BLaER1 treated with 17β-estradiol and CSF1 and Interleukin-3, amounts not matched to agents 10 nM and 100 nM (cell line): ENCODE measurements around the gene BRCA1.
A peak's percentile ranks its signal among the peaks of the same experiment; 100 is the strongest.

Source experiments
- H3K27ac ChIP-seq, 11 experiments: shearing (Covaris generic); formaldehyde crosslinking; 2 replicates each; pipeline ENCODE4 v1.8.1; 2022
- H3K27me3 ChIP-seq, 11 experiments: shearing (Covaris generic); formaldehyde crosslinking; 2 replicates each; pipeline ENCODE4 v1.8.1; 2022
- H3K36me3 ChIP-seq, 11 experiments: shearing (Covaris generic); formaldehyde crosslinking; 2 replicates each; pipeline ENCODE4 v1.8.1; 2022
- H3K4me1 ChIP-seq, 10 experiments: shearing (Covaris generic); formaldehyde crosslinking; 2 replicates each; pipeline ENCODE4 v1.8.1; 2022
- H3K4me2 ChIP-seq, 11 experiments: shearing (Covaris generic); formaldehyde crosslinking; 2 replicates each; pipeline ENCODE4 v1.8.1; 2022
- H3K4me3 ChIP-seq, 10 experiments: shearing (Covaris generic); formaldehyde crosslinking; 2 replicates each; pipeline ENCODE4 v1.8.1; 2022
- H3K9ac ChIP-seq, 11 experiments: shearing (Covaris generic); formaldehyde crosslinking; 2 replicates each; pipeline ENCODE4 v1.8.1; 2022
- H3K9me3 ChIP-seq, 11 experiments: shearing (Covaris generic); formaldehyde crosslinking; replicated peaks in 1 of 11; 2 replicates each; pipeline ENCODE4 v1.8.1; 2022
- H4K20me1 ChIP-seq, 11 experiments: shearing (Covaris generic); formaldehyde crosslinking; 2 replicates each; pipeline ENCODE4 v1.8.1; 2022
- Cebpa-rat ChIP-seq, 11 experiments: shearing (Covaris generic); IDR thresholded peaks; 2 replicates each; pipeline ENCODE4 v1.8.1; 2022

BRCA1 gene

GRCh38 chr17:43021741-43022512 is 103.2 kb downstream of the BRCA1 start, which contains the start of gene VAT1:
Gene VAT1, minus strand, starts transcription at chr17:43022385. Its CDS starts 63 bp downstream, at chr17:43022322.
- Histone ChIP-seq H3K9ac (peak within 1 kb of the TSS; percentile 77 to 91 (median 84)), H3K4me1 (peaks cover 44 to 79% (median 65%) of the 10 kb centered on the region in 10 experiments), H3K27ac (peak within 1 kb of the TSS; percentile 65 to 86 (median 72)), H3K9me3 (no peaks in the 10 kb centered on the region), H3K36me3 (peaks cover 0 to 35% (median 8%) of the 10 kb centered on the region in 11 experiments; a peak in 12 of 22 replicates), H3K4me2 (peak within 1 kb of the TSS; percentile 92 to 100 (median 99)), H3K4me3 (peak within 1 kb of the TSS; percentile 78 to 100 (median 92)), H3K27me3 (peaks cover 0 to 20% (median 5%) of the 10 kb centered on the region in 11 experiments; a peak in 9 of 22 replicates), H4K20me1 (peaks cover 0 to 36% (median 4%) of the 10 kb centered on the region in 11 experiments; a peak in 9 of 22 replicates)
- TF ChIP-seq Cebpa-rat (IDR thresholded peaks at IDR 0.05) = no peak

GRCh38 chr17:43020789-43021740 is 104.1 kb downstream of the BRCA1 start:
- Histone ChIP-seq H3K4me2 (peak overlapping the region; percentile 92 to 100 (median 99)), H3K27ac (peak overlapping the region; percentile 65 to 86 (median 72)), H3K4me3 (peak overlapping the region; percentile 78 to 100 (median 92)), H3K9me3 (no peaks in the 10 kb centered on the region), H3K36me3 (peaks cover 5 to 43% (median 16%) of the 10 kb centered on the region in 11 experiments; a peak in 18 of 22 replicates), H3K27me3 (peaks cover 0 to 14% (median 4%) of the 10 kb centered on the region in 11 experiments; a peak in 9 of 22 replicates), H3K4me1 (peaks cover 51 to 70% (median 62%) of the 10 kb centered on the region in 10 experiments), H3K9ac (peak overlapping the region; percentile 77 to 91 (median 84)), H4K20me1 (peaks cover 0 to 45% (median 4%) of the 10 kb centered on the region in 11 experiments; a peak in 9 of 22 replicates)
- TF ChIP-seq Cebpa-rat (IDR thresholded peaks at IDR 0.05) = no peak

DNA sequence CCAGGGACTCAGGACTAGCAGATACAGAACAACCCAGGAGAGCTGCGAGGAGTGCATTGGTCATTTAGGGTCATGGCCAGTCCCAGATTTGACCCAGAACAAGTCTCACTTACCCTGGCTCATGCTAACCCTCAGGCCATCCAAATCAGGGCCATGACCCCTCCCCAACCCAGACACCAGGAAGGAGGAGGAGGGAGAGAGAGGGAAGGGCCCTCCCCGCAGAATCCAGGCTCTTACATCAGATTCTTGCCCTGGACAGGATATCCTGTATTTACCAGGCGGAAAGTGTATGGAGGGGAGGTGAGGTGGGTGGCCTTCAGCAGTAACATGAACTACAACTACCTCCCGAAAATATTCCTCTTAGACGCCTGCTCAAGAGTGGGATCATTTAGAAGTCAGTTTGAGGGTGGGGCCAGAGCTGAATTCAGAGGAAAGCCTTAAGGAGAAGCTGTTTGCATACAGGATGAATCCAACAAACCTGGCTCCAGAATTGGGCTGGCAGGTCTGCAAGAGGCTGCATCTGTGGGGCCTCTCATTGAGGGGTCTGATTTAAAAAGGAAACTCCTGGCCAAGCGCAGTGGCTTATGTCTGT is 105.0 kb downstream of the BRCA1 start:
- Histone ChIP-seq H3K27me3 (peaks cover 0 to 5% (median 0%) of the 10 kb centered on the region in 11 experiments; a peak in 7 of 22 replicates), H3K36me3 (peaks cover 12 to 53% (median 25%) of the 10 kb centered on the region in 11 experiments; a peak in 18 of 22 replicates), H3K27ac (peak overlapping the region; percentile 39 to 83 (median 66); a peak in 21 of 22 replicates), H3K4me3 (peak overlapping the region in 8 of 10 experiments; percentile 8 to 100 (median 92); a peak in 13 of 20 replicates), H3K4me1 (peaks cover 42 to 70% (median 64%) of the 10 kb centered on the region in 10 experiments), H3K4me2 (peak overlapping the region; percentile 92 to 100 (median 99)), H3K9ac (peak overlapping the region; percentile 23 to 91 (median 82); a peak in 21 of 22 replicates), H4K20me1 (peaks cover 0 to 54% (median 4%) of the 10 kb centered on the region in 11 experiments; a peak in 8 of 22 replicates), H3K9me3 (no peaks in the 10 kb centered on the region)
- TF ChIP-seq Cebpa-rat (IDR thresholded peaks at IDR 0.05) = no peak

DNA sequence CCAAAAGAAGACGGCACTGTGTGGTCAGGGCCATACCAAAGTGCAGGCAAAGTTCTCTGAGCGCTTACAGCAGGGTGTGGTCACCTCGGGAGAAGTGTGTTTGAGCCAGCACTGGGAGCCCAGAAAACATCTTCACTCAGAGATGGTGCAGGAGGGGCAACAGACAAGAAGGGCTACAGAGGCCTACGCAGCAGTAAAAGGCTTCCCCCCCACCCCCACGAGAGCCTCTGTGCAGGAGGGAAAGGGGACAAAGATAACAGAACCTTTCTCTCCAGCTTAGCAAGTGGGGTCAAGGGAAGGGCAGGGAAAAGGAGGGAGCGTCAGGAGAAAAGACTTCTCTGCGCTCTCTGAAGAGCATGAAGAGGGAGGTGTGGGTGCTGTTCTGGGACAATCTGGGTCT is 105.7 kb downstream of the BRCA1 start:
- peak overlapping the region in 10 of 11 experiments; percentile 45 to 83 (median 68); a peak in 19 of 22 replicates for H3K27ac ChIP-seq
- H3K36me3 ChIP-seq = peaks cover 12 to 60% (median 32%) of the 10 kb centered on the region in 11 experiments; a peak in 19 of 22 replicates
- H3K9ac ChIP-seq = peak overlapping the region; percentile 23 to 91 (median 82); a peak in 21 of 22 replicates
- peaks cover 42 to 76% (median 68%) of the 10 kb centered on the region in 10 experiments for H3K4me1 ChIP-seq
- H3K4me2 ChIP-seq = peak overlapping the region; percentile 92 to 100 (median 99)
- H3K4me3 ChIP-seq = peak overlapping the region in 5 of 10 experiments; percentile 85 to 100 (median 93); a peak in 10 of 20 replicates
- TF ChIP-seq Cebpa-rat (IDR thresholded peaks at IDR 0.05) = no peak
- H3K27me3 ChIP-seq = no peaks in the 10 kb centered on the region; a peak in 1 of 22 replicates
- H4K20me1 ChIP-seq = peaks cover 0 to 61% (median 4%) of the 10 kb centered on the region in 11 experiments; a peak in 8 of 22 replicates
- H3K9me3 ChIP-seq = no peaks in the 10 kb centered on the region

DNA sequence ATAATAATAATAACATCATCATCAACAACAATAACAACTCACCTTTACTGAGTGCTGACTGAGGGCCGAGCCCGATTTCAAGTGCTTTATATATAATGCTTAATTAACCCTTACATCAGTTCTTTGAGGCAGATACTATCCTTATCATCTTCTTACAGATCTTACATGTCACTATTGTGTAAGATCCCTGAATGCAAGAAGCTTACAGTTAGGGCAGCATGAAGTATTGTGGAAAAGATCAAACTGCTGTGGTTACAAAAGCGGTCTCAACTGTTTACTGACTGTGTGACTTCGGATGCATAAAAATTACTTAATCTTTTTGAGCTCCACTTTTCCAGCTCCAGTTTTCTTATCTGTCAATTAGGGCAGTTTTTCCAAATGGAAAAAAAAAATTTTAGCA is 106.2 kb downstream of the BRCA1 start:
- peak overlapping the region in 9 of 11 experiments; percentile 4 to 82 (median 66); a peak in 16 of 22 replicates for H3K27ac ChIP-seq
- no peaks in the 10 kb centered on the region for H3K27me3 ChIP-seq
- peaks cover 42 to 77% (median 69%) of the 10 kb centered on the region in 10 experiments for H3K4me1 ChIP-seq
- H3K4me2 ChIP-seq = peak overlapping the region; percentile 92 to 100 (median 99)
- peaks cover 12 to 65% (median 35%) of the 10 kb centered on the region in 11 experiments; a peak in 20 of 22 replicates for H3K36me3 ChIP-seq
- H3K9me3 ChIP-seq = no peaks in the 10 kb centered on the region
- H3K9ac ChIP-seq = peak overlapping the region in 10 of 11 experiments; percentile 37 to 91 (median 83); a peak in 16 of 22 replicates
- H3K4me3 ChIP-seq = peak overlapping the region in 3 of 10 experiments; percentile 85 to 100 (median 93); a peak in 4 of 20 replicates
- H4K20me1 ChIP-seq = peaks cover 0 to 66% (median 4%) of the 10 kb centered on the region in 11 experiments; a peak in 8 of 22 replicates
- TF ChIP-seq Cebpa-rat (IDR thresholded peaks at IDR 0.05) = peak in 3 of 11 experiments; percentile 28 to 44 (median 38); a peak in 2 of 22 replicates

GRCh38 chr17:43018008-43018853 is 106.9 kb downstream of the BRCA1 start:
- no peak for TF ChIP-seq Cebpa-rat (IDR thresholded peaks at IDR 0.05)
- Histone ChIP-seq H4K20me1 (peaks cover 0 to 73% (median 4%) of the 10 kb centered on the region in 11 experiments; a peak in 8 of 22 replicates), H3K4me1 (peaks cover 42 to 77% (median 68%) of the 10 kb centered on the region in 10 experiments), H3K9ac (peak overlapping the region in 8 of 11 experiments; percentile 12 to 91 (median 72); a peak in 5 of 22 replicates), H3K9me3 (no peaks in the 10 kb centered on the region), H3K27ac (peak overlapping the region in 9 of 11 experiments; percentile 4 to 82 (median 66); a peak in 15 of 22 replicates), H3K27me3 (no peaks in the 10 kb centered on the region), H3K4me3 (peak overlapping the region in 1 of 10 experiments; percentile 93; a peak in 2 of 20 replicates), H3K36me3 (peaks cover 17 to 72% (median 42%) of the 10 kb centered on the region in 11 experiments; a peak in 21 of 22 replicates), H3K4me2 (peak overlapping the region; percentile 92 to 100 (median 99))
